A549 (cell line): Measurements from ENCODE around the gene TOMM40. TPM values are rescaled to one million over a fixed set of nuclear protein-coding genes. Genes with fewer than 3 reads are reported as not detected.

Experiments used
- ATAC-seq, 2 experiments: fragments of 200-7000 bp in 1 of 2; fragments of >200 bp in 1 of 2; cut with Nextera tagmentation in 1 of 2; cut with Tn5 transposase in 1 of 2; 3 replicates each; pipeline versions ENCODE4 v1.8.0 to v1.9.1; 2018 to 2020; ENCODE audit warnings: mild to moderate bottlenecking in 1 of 2, moderate library complexity in 1 of 2
- CTCF ChIA-PET: fragments of 300-600 bp; sonication (Branson Sonifier 250); formaldehyde crosslinking; extraction: SDS; loops from one replicate; lab custom pipeline; 2021; ENCODE audit warnings: antibody characterized with exemption, inconsistent platforms; lab: Yijun Ruan, JAX
- POLR2A ChIA-PET: fragments of 350-600 bp; formaldehyde crosslinking; extraction: SDS; loops from one replicate; lab custom pipeline; 2021; ENCODE audit warnings: antibody characterized with exemption, inconsistent platforms; lab: Yijun Ruan, JAX
- DNase-seq, 2 experiments: peaks; one replicate each; pipeline versions ENCODE4 v3.0.0 to v3.0.0-alpha.2; 2011 to 2016; ENCODE audit warnings: low read depth in 1 of 2, low spot score in 1 of 2
- FAIRE-seq: peaks from 2 replicates; lab custom pipeline; 2011; peaks lifted over from hg19 to GRCh38; lab: Jason Lieb, UNC
- H3K27ac ChIP-seq, 2 experiments: fragments of >200 bp; sonication (Bioruptor Twin); formaldehyde crosslinking; 3 replicates each; pipeline ENCODE4 v1.5.1; 2016 to 2017
- H3K4me1 ChIP-seq: fragments of >200 bp; sonication (Bioruptor Twin); formaldehyde crosslinking; 3 replicates; pipeline ENCODE4 v1.6.1; 2016
- H3K4me2 ChIP-seq: fragments of >200 bp; sonication (Bioruptor Twin); formaldehyde crosslinking; 3 replicates; pipeline ENCODE4 v1.6.1; 2016
- H3K4me3 ChIP-seq: fragments of >200 bp; sonication (Bioruptor Twin); formaldehyde crosslinking; 3 replicates; pipeline ENCODE4 v1.5.1; 2016
- H3K9me3 ChIP-seq: fragments of >200 bp; sonication (Bioruptor Twin); formaldehyde crosslinking; 3 replicates; pipeline ENCODE4 v1.6.1; 2016
- CBX2 ChIP-seq: fragments of 200-600 bp; sonication (generic); IDR thresholded peaks from 2 replicates; pipeline ENCODE4 v1.6.1; 2016; ENCODE audit warnings: low read depth, mild to moderate bottlenecking, borderline replicate concordance
- CEBPB ChIP-seq, 2 experiments: fragments of >200 bp in 1 of 2; sonication (Bioruptor Twin) in 1 of 2; formaldehyde crosslinking in 1 of 2; IDR thresholded peaks; 2 replicates each; pipeline ENCODE4 v1.6.1; 2012 to 2016
- EHF ChIP-seq: fragments of 250-450 bp; sonication (Bioruptor Pico); IDR thresholded peaks from 2 replicates; pipeline ENCODE4 v1.5.0; 2020; ENCODE audit warnings: mild to moderate bottlenecking
- FOSB ChIP-seq: fragments of 250-450 bp; sonication (Bioruptor Pico); IDR thresholded peaks from 2 replicates; pipeline ENCODE4 v1.5.0; 2020; ENCODE audit warnings: mild to moderate bottlenecking, moderate library complexity
- FOSL2 ChIP-seq, 2 experiments: fragments of 450-650 bp in 1 of 2; fragments of >200 bp in 1 of 2; sonication (Bioruptor Twin) in 1 of 2; formaldehyde crosslinking; IDR thresholded peaks; 2 replicates each; pipeline versions ENCODE4 v1.5.0 to v1.6.1; 2016 to 2020; ENCODE audit warnings: mild to moderate bottlenecking in 1 of 2, moderate library complexity in 1 of 2
- HDAC2 ChIP-seq: fragments of 200-600 bp; sonication (generic); IDR thresholded peaks from 2 replicates; pipeline ENCODE4 v1.6.1; 2016
- HEYL ChIP-seq: fragments of 250-450 bp; sonication (Bioruptor Pico); IDR thresholded peaks from 2 replicates; pipeline ENCODE4 v1.8.0; 2021; ENCODE audit warnings: mild to moderate bottlenecking, moderate library complexity
- HOXA7 ChIP-seq: fragments of 250-450 bp; sonication (Bioruptor Pico); IDR thresholded peaks from 2 replicates; pipeline ENCODE4 v1.5.0; 2020; ENCODE audit warnings: mild to moderate bottlenecking, moderate library complexity
- JUN ChIP-seq, 2 experiments: fragments of >200 bp; sonication (Bioruptor Twin); formaldehyde crosslinking; IDR thresholded peaks; 2 replicates in 1 of 2; 3 replicates in 1 of 2; pipeline ENCODE4 v1.6.1; 2016 to 2017
- KDM1A ChIP-seq: fragments of 200-600 bp; sonication (generic); IDR thresholded peaks from 2 replicates; pipeline ENCODE4 v1.6.1; 2016; ENCODE audit warnings: low read depth, mild to moderate bottlenecking
- MYC ChIP-seq: IDR thresholded peaks from 2 replicates; pipeline ENCODE4 v1.6.1; 2012; ENCODE audit warnings: mild to moderate bottlenecking, inconsistent platforms, low read length, improper control_type of control experiment, borderline replicate concordance
- NR3C1 ChIP-seq: fragments of >200 bp; sonication (Bioruptor Twin); formaldehyde crosslinking; IDR thresholded peaks from 3 replicates; pipeline ENCODE4 v1.6.1; 2017
- POLR2AphosphoS2 ChIP-seq: conservative IDR thresholded peaks from 2 replicates; pipeline ENCODE4 v1.6.1; 2012; ENCODE audit warnings: low read length, improper control_type of control experiment, inconsistent platforms
- RARB ChIP-seq: fragments of 250-450 bp; sonication (Bioruptor Pico); IDR thresholded peaks from 2 replicates; pipeline ENCODE4 v1.8.0; 2021; ENCODE audit warnings: mild to moderate bottlenecking, moderate library complexity
- RCOR1 ChIP-seq: fragments of 150-350 bp; IDR thresholded peaks from 2 replicates; pipeline ENCODE4 v1.6.1; 2014; ENCODE audit warnings: antibody characterized with exemption, low read length, low read depth
- SMC3 ChIP-seq: fragments of >200 bp; sonication (Bioruptor Twin); formaldehyde crosslinking; IDR thresholded peaks from 3 replicates; pipeline ENCODE4 v1.6.1; 2018; ENCODE audit warnings: inconsistent platforms
- TFCP2L1 ChIP-seq: fragments of 250-450 bp; sonication (Bioruptor Pico); IDR thresholded peaks from 2 replicates; pipeline ENCODE4 v1.5.0; 2021; ENCODE audit warnings: mild to moderate bottlenecking
- TP53 ChIP-seq: fragments of 250-450 bp; sonication (Bioruptor Pico); IDR thresholded peaks from 2 replicates; pipeline ENCODE4 v1.5.0; 2021; ENCODE audit warnings: mild to moderate bottlenecking, moderate library complexity
- ZFP36 ChIP-seq: fragments of 450-650 bp; IDR thresholded peaks from 2 replicates; pipeline ENCODE4 v1.6.1; 2014; ENCODE audit warnings: borderline replicate concordance; ENCODE audit not compliant: partially characterized antibody
- ZSCAN20 ChIP-seq: fragments of 250-450 bp; sonication (Bioruptor Pico); IDR thresholded peaks from 2 replicates; pipeline ENCODE4 v1.8.0; 2022; ENCODE audit warnings: mild to moderate bottlenecking, moderate library complexity
- WGBS: methylation state at CpG from one replicate; pipeline ENCODE4 v1.1.6; 2017; ENCODE audit errors: missing lambda C conversion rate; 5-methylcytosine and 5-hydroxymethylcytosine counted together
- polyA plus RNA-seq, 4 experiments: library from polyadenylated mRNA; depleted of rRNA in 3 of 4; stranded (reverse); fragments of >200 nt; fragmentation: RNase III in 1 of 4; extraction: RNeasy Plus Mini Kit Qiagen cat#74134 plus additional on column Dnase treatment in 1 of 4; gene quantifications; 2 replicates in 3 of 4; 3 replicates in 1 of 4; pipeline ENCODE4 v1.2.3, GENCODE V29; 2011 to 2017
- TF ChIP-seq, protein P1 (sequence below): fragments of 250-450 bp; sonication (Bioruptor Pico); IDR thresholded peaks from 2 replicates; pipeline ENCODE4 v1.5.0; 2020; ENCODE audit warnings: low read depth, mild to moderate bottlenecking, moderate library complexity
- TF ChIP-seq, protein P2 (sequence below): fragments of 250-450 bp; sonication (Bioruptor Pico); IDR thresholded peaks from 2 replicates; pipeline ENCODE4 v1.5.0; 2021; ENCODE audit warnings: mild to moderate bottlenecking, moderate library complexity, borderline replicate concordance
- TF ChIP-seq, protein P3 (sequence below): IDR thresholded peaks from 2 replicates; pipeline ENCODE4 v1.6.1; 2012; ENCODE audit warnings: low read depth, borderline replicate concordance
- TF ChIP-seq, protein P4 (sequence below): fragments of >200 bp; sonication (Bioruptor Twin); formaldehyde crosslinking; IDR thresholded peaks from 3 replicates; pipeline ENCODE4 v1.6.1; 2016

TOMM40 gene
- polyA plus RNA-seq, 2 of the 4 experiments (the other 2 are of a cell fraction): 92.7 to 180 TPM

DNA sequence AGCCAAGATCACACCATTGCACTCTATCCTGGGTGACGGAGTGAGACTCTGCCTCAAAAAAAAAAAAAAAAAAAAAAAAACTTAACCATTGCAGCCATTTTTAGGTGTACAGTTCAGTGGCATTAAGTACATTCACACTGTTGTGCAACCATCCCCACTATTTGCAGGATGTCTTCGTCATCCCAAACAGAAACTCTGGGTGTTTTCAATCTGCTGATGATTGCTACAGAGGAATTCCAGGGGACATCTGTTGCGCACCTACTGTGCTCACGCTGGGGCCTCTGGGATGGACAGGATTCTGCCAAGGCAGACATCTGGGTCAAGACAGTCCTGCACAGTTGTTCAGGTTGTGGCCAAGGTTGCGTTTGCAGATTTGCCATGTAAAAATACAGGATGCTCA is 48.6 kb downstream of the TOMM40 start:
- Histone ChIP-seq H3K27ac (no peak overlapping the region), H3K4me1 (no peaks in the 10 kb centered on the region), H3K4me3 (no peak overlapping the region), H3K4me2 (no peak overlapping the region), H3K9me3 (no peaks in the 10 kb centered on the region)
- no peak for ATAC-seq
- no peak for FAIRE-seq
- no peak for DNase-seq
- TF ChIP-seq MYC (no peak), CEBPB (IDR thresholded peaks at IDR 0.05) (peak in 1 of 2 experiments; percentile 56; a peak in 1 of 4 replicates)
- POLR2A ChIA-PET: no interaction called here
- WGBS: 87% methylated on average over 5 of the region's 5 CpGs
- CTCF ChIA-PET: interaction anchor here (0.6 to 3.9 kb wide), 5 partner anchors 12 to 285 kb away, joined by 3 to 19 read pairs (median 3); partner anchors contain the start of gene NECTIN2

DNA sequence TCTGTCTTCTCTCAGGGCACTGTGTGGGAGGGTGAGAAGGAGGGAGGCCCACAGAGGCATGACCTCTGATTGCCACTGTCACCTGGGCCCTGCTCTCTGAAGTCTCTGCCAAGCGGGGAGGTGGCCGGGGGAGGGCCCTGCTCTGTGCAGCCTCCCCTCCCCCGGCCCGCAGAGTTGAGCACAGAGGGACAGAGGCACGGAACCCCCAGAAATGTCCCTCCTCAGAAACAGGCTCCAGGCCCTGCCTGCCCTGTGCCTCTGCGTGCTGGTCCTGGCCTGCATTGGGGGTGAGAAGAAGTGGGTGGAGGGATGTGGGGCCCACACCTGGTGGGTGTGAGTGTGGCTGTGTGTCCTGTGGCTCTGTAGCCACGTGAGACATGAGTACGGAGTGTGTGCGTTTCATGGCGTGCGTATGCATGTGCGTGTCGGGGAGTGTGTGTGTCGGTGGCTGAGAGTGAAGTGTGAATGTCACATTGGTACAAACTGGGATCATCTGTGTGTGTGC is 51.1 kb downstream of the TOMM40 start, which contains the start of gene APOC4:
APOC4 (plus strand) TSS at position 171 of the 505 bp plus-strand sequence; CDS start at position 212, 41 bp downstream.
- Histone ChIP-seq H3K9me3 (no peaks in the 10 kb centered on the region), H3K27ac (no peak within 1 kb of the TSS), H3K4me2 (no peak within 1 kb of the TSS), H3K4me3 (no peak within 1 kb of the TSS), H3K4me1 (no peaks in the 10 kb centered on the region)
- TF ChIP-seq RCOR1 (no peak), HOXA7 (CRISPR knock-in tag) (no peak), HEYL (CRISPR knock-in tag) (no peak), NR3C1 (no peak), JUN (IDR thresholded peaks at IDR 0.05) (no peak), HDAC2 (no peak), CBX2 (no peak), TP53 (no peak), POLR2AphosphoS2 (no peak), SMC3 (no peak), FOSL2 (IDR thresholded peaks at IDR 0.05) (no peak), FOSL2 (CRISPR knock-in tag; IDR thresholded peaks at IDR 0.05) (no peak), ZSCAN20 (no peak), RARB (no peak)
- TF ChIP-seq, protein P1, sequence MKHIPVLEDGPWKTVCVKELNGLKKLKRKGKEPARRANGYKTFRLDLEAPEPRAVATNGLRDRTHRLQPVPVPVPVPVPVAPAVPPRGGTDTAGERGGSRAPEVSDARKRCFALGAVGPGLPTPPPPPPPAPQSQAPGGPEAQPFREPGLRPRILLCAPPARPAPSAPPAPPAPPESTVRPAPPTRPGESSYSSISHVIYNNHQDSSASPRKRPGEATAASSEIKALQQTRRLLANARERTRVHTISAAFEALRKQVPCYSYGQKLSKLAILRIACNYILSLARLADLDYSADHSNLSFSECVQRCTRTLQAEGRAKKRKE (CRISPR knock-in tag): no peak
- WGBS: 86% methylated on average over 13 of the region's 14 CpGs
- ChIA-PET POLR2A (no interaction called here), CTCF (interaction anchor here (0.6 to 1.0 kb wide), 3 partner anchors 10 to 138 kb away, joined by 3 to 7 read pairs (median 3); no protein-coding TSS in a partner anchor)
- DNase-seq (no peak), FAIRE-seq (no peak), ATAC-seq (peak in 1 of 2 experiments; percentile 35; a peak in 1 of 6 replicates)

DNA sequence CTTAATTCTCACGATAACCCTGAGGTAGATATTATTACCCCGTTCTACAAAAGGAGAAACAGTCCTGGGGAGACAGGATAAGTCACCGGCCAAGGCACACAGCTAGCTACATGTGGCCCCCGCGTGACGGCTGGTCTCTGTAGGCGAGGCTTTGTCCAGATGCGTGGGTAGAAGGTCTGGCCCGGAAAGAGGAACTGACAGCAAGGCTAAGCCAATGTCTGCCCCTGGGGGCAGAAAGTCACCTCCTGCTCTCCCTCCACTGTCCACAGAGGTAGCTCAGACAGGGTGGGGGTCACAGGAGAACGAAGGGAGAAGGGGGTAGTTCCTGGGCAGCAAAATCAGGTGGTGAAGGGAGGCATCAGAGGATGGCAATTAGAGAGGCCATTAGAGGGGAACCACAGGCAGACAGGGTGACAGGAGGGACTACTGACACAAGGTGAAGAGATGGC is 52.8 kb downstream of the TOMM40 start:
- POLR2A ChIA-PET: interaction anchor here (0.5 kb wide), 1 partner anchor 46 kb away, joined by 7 read pairs; no protein-coding TSS in a partner anchor
- Histone ChIP-seq H3K9me3 (no peaks in the 10 kb centered on the region), H3K4me3 (no peak overlapping the region), H3K27ac (no peak overlapping the region), H3K4me1 (no peaks in the 10 kb centered on the region)
- ATAC-seq (peak in 1 of 2 experiments; percentile 29; a peak in 3 of 6 replicates), DNase-seq (no peak), FAIRE-seq (no peak)
- CTCF ChIA-PET: interaction anchor here (0.7 to 4.1 kb wide), 2 partner anchors 8 to 40 kb away, joined by 3 to 25 read pairs; partner anchors contain the start of gene APOE
- 73% methylated on average over 10 of the region's 10 CpGs for WGBS
- TF ChIP-seq ZFP36 (no peak), TFCP2L1 (CRISPR knock-in tag) (no peak), NR3C1 (no peak), RCOR1 (no peak), KDM1A (no peak), TP53 (no peak), HOXA7 (CRISPR knock-in tag) (no peak), JUN (IDR thresholded peaks at IDR 0.05) (no peak), EHF (no peak), FOSB (no peak), RARB (no peak), CBX2 (no peak), CEBPB (IDR thresholded peaks at IDR 0.05) (no peak), SMC3 (no peak)
- TF ChIP-seq, protein P2, sequence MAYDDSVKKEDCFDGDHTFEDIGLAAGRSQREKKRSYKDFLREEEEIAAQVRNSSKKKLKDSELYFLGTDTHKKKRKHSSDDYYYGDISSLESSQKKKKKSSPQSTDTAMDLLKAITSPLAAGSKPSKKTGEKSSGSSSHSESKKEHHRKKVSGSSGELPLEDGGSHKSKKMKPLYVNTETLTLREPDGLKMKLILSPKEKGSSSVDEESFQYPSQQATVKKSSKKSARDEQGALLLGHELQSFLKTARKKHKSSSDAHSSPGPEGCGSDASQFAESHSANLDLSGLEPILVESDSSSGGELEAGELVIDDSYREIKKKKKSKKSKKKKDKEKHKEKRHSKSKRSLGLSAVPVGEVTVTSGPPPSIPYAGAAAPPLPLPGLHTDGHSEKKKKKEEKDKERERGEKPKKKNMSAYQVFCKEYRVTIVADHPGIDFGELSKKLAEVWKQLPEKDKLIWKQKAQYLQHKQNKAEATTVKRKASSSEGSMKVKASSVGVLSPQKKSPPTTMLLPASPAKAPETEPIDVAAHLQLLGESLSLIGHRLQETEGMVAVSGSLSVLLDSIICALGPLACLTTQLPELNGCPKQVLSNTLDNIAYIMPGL (CRISPR knock-in tag): no peak
- TF ChIP-seq, protein P3, sequence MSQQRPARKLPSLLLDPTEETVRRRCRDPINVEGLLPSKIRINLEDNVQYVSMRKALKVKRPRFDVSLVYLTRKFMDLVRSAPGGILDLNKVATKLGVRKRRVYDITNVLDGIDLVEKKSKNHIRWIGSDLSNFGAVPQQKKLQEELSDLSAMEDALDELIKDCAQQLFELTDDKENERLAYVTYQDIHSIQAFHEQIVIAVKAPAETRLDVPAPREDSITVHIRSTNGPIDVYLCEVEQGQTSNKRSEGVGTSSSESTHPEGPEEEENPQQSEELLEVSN: no peak
- TF ChIP-seq, protein P4, sequence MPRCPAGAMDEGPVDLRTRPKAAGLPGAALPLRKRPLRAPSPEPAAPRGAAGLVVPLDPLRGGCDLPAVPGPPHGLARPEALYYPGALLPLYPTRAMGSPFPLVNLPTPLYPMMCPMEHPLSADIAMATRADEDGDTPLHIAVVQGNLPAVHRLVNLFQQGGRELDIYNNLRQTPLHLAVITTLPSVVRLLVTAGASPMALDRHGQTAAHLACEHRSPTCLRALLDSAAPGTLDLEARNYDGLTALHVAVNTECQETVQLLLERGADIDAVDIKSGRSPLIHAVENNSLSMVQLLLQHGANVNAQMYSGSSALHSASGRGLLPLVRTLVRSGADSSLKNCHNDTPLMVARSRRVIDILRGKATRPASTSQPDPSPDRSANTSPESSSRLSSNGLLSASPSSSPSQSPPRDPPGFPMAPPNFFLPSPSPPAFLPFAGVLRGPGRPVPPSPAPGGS: no peak
- TF ChIP-seq, all 56 proteins: peak for 0
- H3K4me2 ChIP-seq: no peak overlapping the region
